Measurements from ENCODE around the gene PDZRN3. TPM values are rescaled to one million over a fixed set of nuclear protein-coding genes. Genes with fewer than 3 reads are reported as not detected.
A peak's percentile ranks its signal among the peaks of the same experiment; 100 is the strongest.

Gene PDZRN3
- total and polyA plus RNA-seq, 8 donors = 4.5 to 10.9 (median 7.4) TPM

DNA sequence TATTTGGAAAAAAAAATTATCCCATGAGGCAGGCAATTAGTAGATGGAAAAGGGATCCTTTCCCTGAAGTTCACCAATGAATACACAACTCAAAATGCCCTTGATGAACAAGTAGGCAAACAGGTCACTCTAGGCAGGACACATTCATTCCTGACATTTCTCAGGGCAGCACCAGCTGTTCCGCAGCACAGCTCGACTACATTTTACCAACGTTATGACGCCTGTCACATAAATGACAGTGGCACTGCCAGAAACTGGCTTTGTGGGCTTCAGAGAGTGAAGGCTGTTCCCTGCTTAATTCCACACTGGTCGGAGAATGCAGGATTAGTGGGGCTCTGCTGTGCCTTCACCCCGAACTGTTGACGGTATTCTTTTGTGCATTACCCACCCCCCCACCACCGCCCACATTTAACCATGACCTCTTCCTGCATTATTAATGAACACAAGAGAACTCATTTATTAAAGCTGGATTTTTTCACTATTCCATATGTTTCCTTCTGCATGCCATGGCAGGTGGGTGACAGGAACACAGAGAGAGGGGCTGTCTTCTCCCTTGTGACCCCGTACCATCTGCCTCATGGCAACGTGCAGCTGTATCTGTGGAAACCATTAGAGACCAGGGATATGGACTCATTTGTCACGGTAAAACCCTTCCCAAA, 197.6 kb downstream of the PDZRN3 start:
- peak in 3 of 4 donors; percentile 53 to 60 (median 55) for ATAC-seq

DNA sequence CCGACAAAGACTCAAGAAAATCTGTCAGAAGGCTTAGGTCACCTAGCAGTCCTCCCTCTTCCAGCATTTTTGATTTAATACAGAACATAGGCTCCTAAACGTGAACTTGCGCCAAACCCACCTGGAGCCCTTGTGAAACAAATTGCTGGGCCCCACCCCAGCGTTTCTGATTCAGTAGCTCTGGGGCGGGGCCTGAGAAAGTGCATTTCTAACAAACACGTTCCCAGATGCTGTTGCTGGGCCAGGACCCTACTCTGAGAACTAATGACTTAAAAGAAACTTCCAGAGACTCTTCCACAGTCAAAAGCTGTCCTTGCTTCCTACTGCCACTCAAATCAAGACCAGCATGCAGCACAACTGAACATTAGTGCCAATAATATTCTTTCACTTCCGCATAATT, 198.1 kb downstream of the PDZRN3 start:
- TF ChIP-seq, protein P1, sequence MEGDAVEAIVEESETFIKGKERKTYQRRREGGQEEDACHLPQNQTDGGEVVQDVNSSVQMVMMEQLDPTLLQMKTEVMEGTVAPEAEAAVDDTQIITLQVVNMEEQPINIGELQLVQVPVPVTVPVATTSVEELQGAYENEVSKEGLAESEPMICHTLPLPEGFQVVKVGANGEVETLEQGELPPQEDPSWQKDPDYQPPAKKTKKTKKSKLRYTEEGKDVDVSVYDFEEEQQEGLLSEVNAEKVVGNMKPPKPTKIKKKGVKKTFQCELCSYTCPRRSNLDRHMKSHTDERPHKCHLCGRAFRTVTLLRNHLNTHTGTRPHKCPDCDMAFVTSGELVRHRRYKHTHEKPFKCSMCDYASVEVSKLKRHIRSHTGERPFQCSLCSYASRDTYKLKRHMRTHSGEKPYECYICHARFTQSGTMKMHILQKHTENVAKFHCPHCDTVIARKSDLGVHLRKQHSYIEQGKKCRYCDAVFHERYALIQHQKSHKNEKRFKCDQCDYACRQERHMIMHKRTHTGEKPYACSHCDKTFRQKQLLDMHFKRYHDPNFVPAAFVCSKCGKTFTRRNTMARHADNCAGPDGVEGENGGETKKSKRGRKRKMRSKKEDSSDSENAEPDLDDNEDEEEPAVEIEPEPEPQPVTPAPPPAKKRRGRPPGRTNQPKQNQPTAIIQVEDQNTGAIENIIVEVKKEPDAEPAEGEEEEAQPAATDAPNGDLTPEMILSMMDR (IDR thresholded peaks at IDR 0.05) = no peak
- no peaks in the 10 kb centered on the region for H3K9me3 ChIP-seq
- WGBS, 2 donors = 67 to 70% methylated on average over 7 of the region's 7 CpGs
- no peaks in the 10 kb centered on the region for H3K4me1 ChIP-seq
- no peaks in the 10 kb centered on the region for H3K36me3 ChIP-seq
- intact Hi-C loops (cut with DNase I) = no loop called here
- FAIRE-seq (no peak), DNase-seq (no peak), ATAC-seq (peak in 2 of 4 donors; percentile 15 to 22)
- H3K27ac ChIP-seq = no peak overlapping the region
- H3K27me3 ChIP-seq = no peaks in the 10 kb centered on the region
- H3K4me3 ChIP-seq = no peak overlapping the region

More for the DNA sequence above, 197.6 kb downstream of the PDZRN3 start:
- no peaks in the 10 kb centered on the region for H3K4me1 ChIP-seq
- TF ChIP-seq, protein P1 (IDR thresholded peaks at IDR 0.05) = no peak
- no peak overlapping the region for H3K27ac ChIP-seq
- intact Hi-C loops (cut with DNase I) = no loop called here
- H3K9me3 ChIP-seq = no peaks in the 10 kb centered on the region
- no peaks in the 10 kb centered on the region for H3K27me3 ChIP-seq
- no peak for DNase-seq
- 71 to 74% methylated on average over 11 of the region's 11 CpGs for WGBS, 2 donors
- no peaks in the 10 kb centered on the region for H3K36me3 ChIP-seq
- H3K4me3 ChIP-seq = no peak overlapping the region
- FAIRE-seq = no peak

DNA sequence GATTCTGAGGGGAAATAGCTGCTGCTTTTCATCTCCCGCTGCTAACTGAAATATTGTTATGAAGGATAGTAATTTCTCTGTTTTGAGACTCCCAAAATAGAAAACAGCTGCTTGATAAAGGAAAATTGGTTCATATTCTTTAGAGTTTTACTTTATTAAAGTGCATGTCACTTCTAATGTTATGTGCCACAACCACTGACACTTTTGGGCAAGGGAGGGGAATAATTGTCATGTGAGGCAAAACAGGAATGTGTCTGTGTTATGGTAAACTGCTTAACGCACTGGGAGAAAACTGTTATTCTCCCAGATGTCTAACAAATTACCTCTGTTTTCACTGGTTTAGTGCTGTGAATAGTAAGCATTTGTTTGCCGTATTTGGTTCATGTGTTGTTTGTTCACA, 201.6 kb downstream of the PDZRN3 start:
- Histone ChIP-seq H3K27me3 (no peaks in the 10 kb centered on the region), H3K36me3 (no peaks in the 10 kb centered on the region), H3K4me3 (no peak overlapping the region), H3K27ac (no peak overlapping the region), H3K4me1 (no peaks in the 10 kb centered on the region), H3K9me3 (no peaks in the 10 kb centered on the region)
- no peak for ATAC-seq
- intact Hi-C loops (cut with DNase I) = no loop called here
- no peak for FAIRE-seq
- TF ChIP-seq, protein P1 (IDR thresholded peaks at IDR 0.05) = no peak
- 75 to 79% methylated on average over 3 of the region's 3 CpGs for WGBS, 2 donors
- DNase-seq = no peak

DNA sequence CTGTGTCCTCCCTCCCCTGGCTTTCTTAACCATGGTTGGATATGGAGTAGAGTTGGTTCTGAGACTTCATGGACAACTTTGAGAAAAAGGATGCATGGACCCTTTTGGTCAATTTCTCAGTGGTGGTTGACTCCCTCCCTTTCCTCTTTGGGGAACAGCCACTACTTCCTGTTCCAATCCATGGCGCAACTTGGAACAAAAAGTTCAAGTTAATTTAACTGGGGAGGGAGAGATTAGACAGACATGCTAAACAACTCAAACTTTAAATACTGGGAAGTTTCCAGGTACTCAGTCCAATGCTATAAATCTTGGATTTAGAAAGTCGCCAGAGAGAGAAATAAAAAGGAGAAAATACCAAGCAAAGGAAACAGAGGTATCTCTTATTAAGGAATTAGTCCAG, 202.2 kb downstream of the PDZRN3 start:
- DNase-seq = no peak
- intact Hi-C loops (cut with DNase I) = no loop called here
- 62 to 73% methylated on average over 2 of the region's 2 CpGs for WGBS, 2 donors
- no peaks in the 10 kb centered on the region for H3K9me3 ChIP-seq
- no peaks in the 10 kb centered on the region for H3K4me1 ChIP-seq
- no peaks in the 10 kb centered on the region for H3K27me3 ChIP-seq
- ATAC-seq = no peak
- peak; percentile 92 for FAIRE-seq
- no peak overlapping the region for H3K27ac ChIP-seq
- H3K36me3 ChIP-seq = no peaks in the 10 kb centered on the region
- TF ChIP-seq, protein P1 (IDR thresholded peaks at IDR 0.05) = no peak
- H3K4me3 ChIP-seq = no peak overlapping the region

DNA sequence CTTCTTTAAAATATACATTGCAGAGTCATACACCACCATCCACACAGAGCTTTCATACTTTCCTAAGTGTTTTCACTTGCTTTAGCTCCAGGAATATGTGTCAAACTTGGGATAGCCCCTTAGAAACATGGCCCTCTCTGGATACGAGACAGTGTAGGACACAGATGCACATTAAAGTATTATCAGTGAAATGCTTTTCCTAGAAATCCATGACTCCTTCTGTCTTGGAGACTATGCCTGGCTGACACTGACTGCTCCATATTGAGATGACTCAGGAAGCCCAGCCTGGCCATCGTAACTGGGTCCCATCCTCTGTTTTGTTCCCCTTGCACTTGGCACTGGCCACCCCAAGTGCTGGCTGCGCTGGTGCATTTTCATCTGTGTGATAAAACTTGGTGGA, 204.8 kb downstream of the PDZRN3 start:
- no peaks in the 10 kb centered on the region for H3K4me1 ChIP-seq
- no peaks in the 10 kb centered on the region for H3K36me3 ChIP-seq
- no peaks in the 10 kb centered on the region for H3K27me3 ChIP-seq
- no peaks in the 10 kb centered on the region for H3K9me3 ChIP-seq
- no peak for DNase-seq
- intact Hi-C loops (cut with DNase I) = no loop called here
- ATAC-seq = peak in 1 of 4 donors; percentile 11
- TF ChIP-seq, protein P1 (IDR thresholded peaks at IDR 0.05) = no peak
- no peak overlapping the region for H3K4me3 ChIP-seq
- FAIRE-seq = no peak
- WGBS, 2 donors = 90 to 91% methylated on average over 3 of the region's 3 CpGs
- no peak overlapping the region for H3K27ac ChIP-seq

Measured in pancreas (tissue), 10 donors.